Aorta (tissue), 5 donors: Measurements from ENCODE around the gene PRAC2. TPM values are rescaled to one million over a fixed set of nuclear protein-coding genes. Genes with fewer than 3 reads are reported as not detected.

Experiments used
- ATAC-seq: fragments of 200-7000 bp; cut with Tn5 transposase; one replicate; pipeline ENCODE4 v1.9.1; 2022; ENCODE audit warnings: moderate library complexity; ENCODE audit not compliant: low FRiP score
- DNase-seq, 2 donors: peaks; one replicate each; pipeline ENCODE4 v3.0.0-alpha.2; 2020
- H3K27ac ChIP-seq, 2 donors: one replicate each; pipeline ENCODE4 v1.5.1; 2013; ENCODE audit warnings: low read length in 2 of 2, mild to moderate bottlenecking in 2 of 2, moderate library complexity in 2 of 2, control low read depth in 1 of 2, inconsistent platforms in 1 of 2, low read depth in 1 of 2
- H3K27me3 ChIP-seq, 2 donors: one replicate each; pipeline ENCODE4 v1.6.1; 2013; ENCODE audit warnings: control low read depth in 1 of 2, low read length in 1 of 2, mild to moderate bottlenecking in 1 of 2, moderate library complexity in 1 of 2; ENCODE audit not compliant: insufficient read depth in 2 of 2, control insufficient read depth in 1 of 2
- H3K36me3 ChIP-seq, 2 donors: one replicate each; pipeline ENCODE4 v1.6.1; 2013; ENCODE audit warnings: control low read depth in 1 of 2, low read length in 1 of 2, mild to moderate bottlenecking in 1 of 2; ENCODE audit not compliant: insufficient read depth in 2 of 2, control insufficient read depth in 1 of 2
- H3K4me1 ChIP-seq, 2 donors: one replicate each; pipeline ENCODE4 v1.6.1; 2013; ENCODE audit warnings: low read length in 2 of 2, control low read depth in 1 of 2, mild to moderate bottlenecking in 1 of 2, moderate library complexity in 1 of 2; ENCODE audit not compliant: insufficient read depth in 2 of 2, control insufficient read depth in 1 of 2
- H3K4me3 ChIP-seq, 2 donors: one replicate each; pipeline ENCODE4 v1.5.1; 2013; ENCODE audit warnings: low read length in 2 of 2, control low read depth in 1 of 2, mild to moderate bottlenecking in 1 of 2
- H3K9me3 ChIP-seq: one replicate; pipeline ENCODE4 v1.6.1; 2013; ENCODE audit warnings: mild to moderate bottlenecking, low read length; ENCODE audit not compliant: control insufficient read depth
- WGBS, 2 donors: extraction: QIAGEN DNeasy Blood & Tissue Kit; methylation state at CpG; one replicate each; pipeline ENCODE4 v1.1.7; 2013; 5-methylcytosine and 5-hydroxymethylcytosine counted together
- intact Hi-C, 2 donors: fragments of 100-400 bp; cut with DNase I; formaldehyde crosslinking; loops; one replicate each; pipeline versions ENCODE4 v1.14.2 to v1.15.0; 2022
- polyA plus RNA-seq, 2 donors: library from polyadenylated mRNA; stranded (reverse); fragments of 200-250 nt; gene quantifications; one replicate each; pipeline ENCODE4 v1.2.3, GENCODE V29; 2013
- total RNA-seq, 2 donors: library from RNA; stranded (reverse); fragmentation: NEBNext Ultra II Directional; extraction: Animal tissue kit (Norgen Biotek cat#: 25700); gene quantifications; one replicate each; pipeline ENCODE4 v1.2.1, GENCODE V29; 2021
- donor health status: healthy with polysubstance abuse.
- donor health status: Bipolar disorder and iron deficiency.
- donor health status: DM: no; HTN: no; CAD: no.
- donor health status: DM: no; HTN: no; CAD: no.
- donor health status: DM: yes; HTN: yes; CAD: no.

The PRAC2 gene
- total and polyA plus RNA-seq, 4 donors = not detected

- no peak for ATAC-seq
- H3K4me1 ChIP-seq = no peaks in the 10 kb centered on the region
- peak in 1 of 2 donors; percentile 68 for DNase-seq
- 6% methylated on average over 37 of the region's 37 CpGs for WGBS, 2 donors
- no peaks in the 10 kb centered on the region for H3K36me3 ChIP-seq
- H3K4me3 ChIP-seq = no peak overlapping the region
- H3K27me3 ChIP-seq = peaks cover 0 to 1% of the 10 kb centered on the region in 2 donors
- no peak overlapping the region for H3K27ac ChIP-seq
- intact Hi-C loops = no loop called here
- H3K9me3 ChIP-seq = no peaks in the 10 kb centered on the region
These were observed 16.0 kb downstream of the PRAC2 start for GRCh38 chr17:48738803-48739526.

- ATAC-seq (no peak), DNase-seq (no peak)
- Histone ChIP-seq H3K27me3 (peaks cover 0 to 1% of the 10 kb centered on the region in 2 donors), H3K27ac (no peak overlapping the region), H3K9me3 (no peaks in the 10 kb centered on the region), H3K4me3 (no peak overlapping the region), H3K36me3 (no peaks in the 10 kb centered on the region), H3K4me1 (no peaks in the 10 kb centered on the region)
- intact Hi-C loops = no loop called here
These were observed 17.6 kb downstream of the PRAC2 start for GRCh38 chr17:48740537-48740936.

GRCh38 chr17:48745381-48746275 is 22.6 kb downstream of the PRAC2 start:
- intact Hi-C loops = loop anchor here in 1 of 2 donors (1.0 kb wide), 1 partner anchor 10 kb away; no protein-coding TSS in a partner anchor
- DNase-seq = peak in 1 of 2 donors; percentile 22
- 26 to 27% methylated on average over 12 of the region's 12 CpGs for WGBS, 2 donors
- no peaks in the 10 kb centered on the region for H3K36me3 ChIP-seq
- H3K4me1 ChIP-seq = no peaks in the 10 kb centered on the region
- peaks cover 0 to 4% of the 10 kb centered on the region in 2 donors for H3K27me3 ChIP-seq
- ATAC-seq = no peak
- no peaks in the 10 kb centered on the region for H3K9me3 ChIP-seq
- H3K27ac ChIP-seq = no peak overlapping the region
- H3K4me3 ChIP-seq = no peak overlapping the region

- Histone ChIP-seq H3K4me1 (no peaks in the 10 kb centered on the region), H3K27me3 (peaks cover 0 to 4% of the 10 kb centered on the region in 2 donors), H3K36me3 (no peaks in the 10 kb centered on the region), H3K4me3 (no peak overlapping the region), H3K9me3 (no peaks in the 10 kb centered on the region), H3K27ac (no peak overlapping the region)
- intact Hi-C loops = no loop called here
- ATAC-seq (no peak), DNase-seq (no peak)
- WGBS, 2 donors = 6 to 7% methylated on average over 20 to 21 of the region's 21 CpGs
These were observed 24.0 kb downstream of the PRAC2 start for GRCh38 chr17:48746916-48747444.

GRCh38 chr17:48747445-48748363 is 24.7 kb downstream of the PRAC2 start:
- WGBS, 2 donors = 9 to 11% methylated on average over 51 to 53 of the region's 53 CpGs
- no peak overlapping the region for H3K4me3 ChIP-seq
- H3K4me1 ChIP-seq = no peaks in the 10 kb centered on the region
- peaks cover 0 to 4% of the 10 kb centered on the region in 2 donors for H3K27me3 ChIP-seq
- no peaks in the 10 kb centered on the region for H3K36me3 ChIP-seq
- no peak for DNase-seq
- ATAC-seq = no peak
- no peaks in the 10 kb centered on the region for H3K9me3 ChIP-seq
- intact Hi-C loops = no loop called here
- no peak overlapping the region for H3K27ac ChIP-seq

GRCh38 chr17:48748718-48749566 is 26.0 kb downstream of the PRAC2 start:
- Histone ChIP-seq H3K27ac (no peak overlapping the region), H3K9me3 (no peaks in the 10 kb centered on the region), H3K36me3 (no peaks in the 10 kb centered on the region), H3K27me3 (peaks cover 0 to 4% of the 10 kb centered on the region in 2 donors), H3K4me1 (no peaks in the 10 kb centered on the region), H3K4me3 (no peak overlapping the region)
- DNase-seq = no peak
- intact Hi-C loops = no loop called here
- ATAC-seq = no peak
- WGBS, 2 donors = 32% methylated on average over 16 of the region's 16 CpGs

- intact Hi-C loops = no loop called here
- H3K4me3 ChIP-seq = no peak overlapping the region
- H3K27me3 ChIP-seq = peaks cover 0 to 4% of the 10 kb centered on the region in 2 donors
- no peak for ATAC-seq
- no peaks in the 10 kb centered on the region for H3K4me1 ChIP-seq
- WGBS, 2 donors = 8 to 11% methylated on average over 32 of the region's 32 CpGs
- no peak overlapping the region for H3K27ac ChIP-seq
- no peaks in the 10 kb centered on the region for H3K9me3 ChIP-seq
- DNase-seq = no peak
- H3K36me3 ChIP-seq = no peaks in the 10 kb centered on the region
These were observed 26.9 kb downstream of the PRAC2 start for GRCh38 chr17:48749621-48750553.
